ENCODE measurements around the gene CENPF.
"Not testable (repeated sequence)": the region's sequence is repeated elsewhere in the genome, so short reads cannot be mapped to it uniquely, and the experiment has no call there.

The CENPF gene

DNA sequence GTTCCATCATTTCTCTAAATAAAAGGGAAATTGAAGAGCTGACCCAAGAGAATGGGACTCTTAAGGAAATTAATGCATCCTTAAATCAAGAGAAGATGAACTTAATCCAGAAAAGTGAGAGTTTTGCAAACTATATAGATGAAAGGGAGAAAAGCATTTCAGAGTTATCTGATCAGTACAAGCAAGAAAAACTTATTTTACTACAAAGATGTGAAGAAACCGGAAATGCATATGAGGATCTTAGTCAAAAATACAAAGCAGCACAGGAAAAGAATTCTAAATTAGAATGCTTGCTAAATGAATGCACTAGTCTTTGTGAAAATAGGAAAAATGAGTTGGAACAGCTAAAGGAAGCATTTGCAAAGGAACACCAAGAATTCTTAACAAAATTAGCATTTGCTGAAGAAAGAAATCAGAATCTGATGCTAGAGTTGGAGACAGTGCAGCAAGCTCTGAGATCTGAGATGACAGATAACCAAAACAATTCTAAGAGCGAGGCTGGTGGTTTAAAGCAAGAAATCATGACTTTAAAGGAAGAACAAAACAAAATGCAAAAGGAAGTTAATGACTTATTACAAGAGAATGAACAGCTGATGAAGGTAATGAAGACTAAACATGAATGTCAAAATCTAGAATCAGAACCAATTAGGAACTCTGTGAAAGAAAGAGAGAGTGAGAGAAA lies 38.4 kb downstream of the CENPF start:
- no peak overlapping the region for H3K4me3 ChIP-seq (ENCODE audit: low read length)
- DNase-seq (ENCODE audit: low read depth, low spot score): no peak

GRCh38 chr1:214643030-214643429 lies 40.0 kb downstream of the CENPF start:
- H3K4me3 ChIP-seq (ENCODE audit: low read length): no peak overlapping the region
- no peak for DNase-seq (ENCODE audit: low read depth, low spot score)

- no peak overlapping the region for H3K4me3 ChIP-seq (ENCODE audit: low read length)
- DNase-seq (ENCODE audit: low read depth, low spot score): no peak
Measured at GRCh38 chr1:214645712-214646111, 42.7 kb downstream of the CENPF start.

DNA sequence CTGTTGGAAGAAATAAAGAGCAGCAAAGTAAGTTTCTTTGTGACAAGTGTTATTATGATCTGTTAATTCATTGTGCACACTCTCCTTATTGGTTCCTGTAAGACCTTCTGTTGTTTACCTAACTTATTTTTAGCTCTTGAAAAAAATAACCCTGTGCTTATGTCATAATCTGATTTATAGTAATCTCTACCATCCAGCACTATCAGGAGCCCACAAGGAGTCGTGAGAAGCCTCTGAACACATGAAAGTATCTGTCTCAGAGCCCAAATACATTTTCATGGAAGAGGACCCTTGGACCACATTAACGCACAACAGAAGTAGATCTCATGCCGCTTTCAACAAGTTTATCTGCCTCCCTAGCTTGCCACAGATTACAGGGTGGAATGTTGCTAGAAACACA lies 45.8 kb downstream of the CENPF start:
- no peak overlapping the region for H3K4me3 ChIP-seq (ENCODE audit: low read length)
- DNase-seq (ENCODE audit: low read depth, low spot score): no peak

DNA sequence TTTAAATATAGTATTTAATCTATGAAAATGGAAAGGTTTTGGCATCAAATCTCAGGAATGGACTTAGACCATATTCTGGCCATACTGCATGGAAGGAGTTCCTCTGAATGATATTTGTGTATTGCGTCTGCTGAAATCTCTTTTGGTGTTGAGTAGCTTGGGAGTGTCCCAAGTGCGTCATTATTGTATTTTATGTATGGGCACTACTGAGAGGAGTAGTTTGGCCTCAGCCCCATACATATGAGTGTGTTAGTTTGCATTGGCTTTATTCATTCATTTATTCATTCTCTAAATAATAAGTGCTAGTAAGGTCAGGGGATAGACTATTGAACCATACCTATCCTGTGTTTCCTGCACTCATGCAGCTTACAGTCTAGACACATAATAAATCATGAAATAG lies 46.6 kb downstream of the CENPF start:
- DNase-seq (ENCODE audit: low read depth, low spot score): no peak
- H3K4me3 ChIP-seq (ENCODE audit: low read length): no peak overlapping the region

DNA sequence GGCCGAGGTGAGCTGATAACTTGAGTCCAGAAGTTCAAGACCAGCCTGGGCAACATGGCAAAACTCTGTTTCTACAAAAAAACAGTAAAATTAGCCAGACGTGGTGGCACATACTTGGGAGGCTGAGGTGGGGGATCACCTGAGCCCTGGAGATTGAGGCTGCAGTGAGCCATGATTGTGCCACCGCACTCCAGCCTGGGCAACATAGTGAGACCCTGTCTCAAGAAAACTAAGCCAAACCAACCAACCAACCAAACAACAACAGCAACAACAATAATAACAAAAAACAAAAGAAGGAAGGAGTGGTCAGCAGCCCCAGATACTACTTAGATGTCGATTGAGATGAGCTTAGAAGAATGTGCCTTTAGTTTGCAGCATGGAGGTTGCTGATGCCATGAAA lies 47.7 kb downstream of the CENPF start:
- no peak for DNase-seq (ENCODE audit: low read depth, low spot score)
- H3K4me3 ChIP-seq (ENCODE audit: low read length): no peak overlapping the region

DNA sequence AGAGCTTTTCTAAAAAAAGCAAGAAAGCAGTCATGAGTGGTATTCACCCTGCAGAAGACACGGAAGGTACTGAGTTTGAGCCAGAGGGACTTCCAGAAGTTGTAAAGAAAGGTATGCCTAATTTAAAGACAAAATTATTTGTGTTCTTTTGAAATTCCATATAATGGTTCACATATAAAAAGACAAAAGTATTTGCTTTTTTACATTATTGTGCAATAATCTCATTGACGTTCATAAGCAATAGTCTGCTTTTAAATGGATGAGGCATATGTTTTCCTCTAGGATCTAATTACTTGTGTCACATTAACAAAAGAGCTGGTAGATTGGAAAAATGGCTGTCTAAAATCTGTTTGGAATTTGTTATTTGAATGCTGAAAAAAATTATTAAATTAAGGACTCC lies 54.3 kb downstream of the CENPF start:
- H3K4me3 ChIP-seq (ENCODE audit: low read length): no peak overlapping the region
- no peak for DNase-seq (ENCODE audit: low read depth, low spot score)

DNA sequence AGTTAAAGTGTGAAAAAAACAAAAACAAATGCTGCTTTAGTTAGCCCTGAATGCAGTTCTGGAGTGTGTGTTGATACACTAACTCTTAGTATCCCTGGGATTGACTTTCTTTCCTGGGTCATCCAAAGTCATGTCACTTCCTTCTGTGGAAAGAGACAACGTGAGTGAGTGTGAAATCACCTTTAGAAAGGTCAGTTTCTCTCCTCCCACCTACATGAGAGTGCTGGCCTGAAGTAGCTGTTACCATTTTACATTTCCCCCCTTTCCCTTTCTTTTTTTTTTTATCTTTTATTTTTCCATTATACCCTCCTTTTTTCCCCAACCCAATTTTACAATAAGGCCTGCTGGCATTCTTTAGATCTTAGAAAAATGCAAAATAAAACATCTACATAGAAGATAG lies 55.2 kb downstream of the CENPF start:
- no peak overlapping the region for H3K4me3 ChIP-seq (ENCODE audit: low read length)
- no peak for DNase-seq (ENCODE audit: low read depth, low spot score)

DNA sequence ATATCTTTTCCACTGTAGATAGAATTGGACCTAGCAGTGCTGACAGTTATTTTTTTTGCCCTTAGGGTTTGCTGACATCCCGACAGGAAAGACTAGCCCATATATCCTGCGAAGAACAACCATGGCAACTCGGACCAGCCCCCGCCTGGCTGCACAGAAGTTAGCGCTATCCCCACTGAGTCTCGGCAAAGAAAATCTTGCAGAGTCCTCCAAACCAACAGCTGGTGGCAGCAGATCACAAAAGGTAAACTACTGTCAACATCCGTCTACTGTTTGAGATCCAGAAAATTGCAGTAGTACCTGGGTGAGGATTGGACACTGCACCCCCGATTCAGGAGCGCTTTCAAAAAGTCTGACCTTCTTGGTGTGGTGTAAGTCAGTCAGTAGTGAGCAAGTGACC lies 55.8 kb downstream of the CENPF start:
- DNase-seq (ENCODE audit: low read depth, low spot score): no peak
- H3K4me3 ChIP-seq (ENCODE audit: low read length): no peak overlapping the region

DNA sequence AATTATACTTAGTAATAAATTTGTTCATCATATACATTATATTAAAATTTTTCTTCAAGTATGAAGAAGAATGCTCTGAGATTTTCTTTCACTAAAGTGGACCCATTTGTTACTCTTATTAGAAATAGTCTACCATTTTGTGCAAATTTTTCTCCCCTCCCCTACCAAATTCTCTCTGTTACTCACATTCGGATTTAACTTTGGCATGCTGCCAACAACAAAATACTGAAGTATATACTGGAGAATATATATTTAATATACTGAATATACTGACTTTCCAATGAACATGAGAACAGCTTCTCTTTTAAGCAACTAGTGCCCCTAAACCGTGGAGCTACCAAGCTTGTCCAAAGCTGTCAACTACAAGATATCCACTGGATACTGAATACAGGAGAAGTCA lies 57.2 kb downstream of the CENPF start:
- H3K4me3 ChIP-seq (ENCODE audit: low read length): no peak overlapping the region
- no peak for DNase-seq (ENCODE audit: low read depth, low spot score)

DNA sequence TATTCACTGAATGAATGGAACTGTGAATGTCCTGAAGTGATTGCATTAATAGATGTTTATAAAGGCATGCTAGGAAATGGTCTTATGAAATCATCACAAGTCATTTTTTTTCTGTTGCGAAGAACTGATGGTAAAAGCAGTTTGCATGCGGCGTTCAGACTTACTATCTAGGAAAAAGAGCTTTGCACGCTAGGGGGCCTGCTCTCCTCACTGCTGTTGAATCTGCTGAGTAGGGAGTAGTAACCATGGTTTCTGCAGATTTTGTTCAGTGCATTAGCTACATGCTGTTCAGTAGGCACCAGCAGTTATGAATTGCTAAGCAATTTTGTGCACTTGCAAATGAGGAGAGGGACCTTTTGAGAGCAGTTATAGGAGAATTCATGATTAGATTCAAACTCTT lies 57.9 kb downstream of the CENPF start:
- no peak overlapping the region for H3K4me3 ChIP-seq (ENCODE audit: low read length)
- no peak for DNase-seq (ENCODE audit: low read depth, low spot score)

GRCh38 chr1:214662223-214662785 lies 59.3 kb downstream of the CENPF start:
- no peak overlapping the region for H3K4me3 ChIP-seq (ENCODE audit: low read length)
- no peak for DNase-seq (ENCODE audit: low read depth, low spot score)

DNA sequence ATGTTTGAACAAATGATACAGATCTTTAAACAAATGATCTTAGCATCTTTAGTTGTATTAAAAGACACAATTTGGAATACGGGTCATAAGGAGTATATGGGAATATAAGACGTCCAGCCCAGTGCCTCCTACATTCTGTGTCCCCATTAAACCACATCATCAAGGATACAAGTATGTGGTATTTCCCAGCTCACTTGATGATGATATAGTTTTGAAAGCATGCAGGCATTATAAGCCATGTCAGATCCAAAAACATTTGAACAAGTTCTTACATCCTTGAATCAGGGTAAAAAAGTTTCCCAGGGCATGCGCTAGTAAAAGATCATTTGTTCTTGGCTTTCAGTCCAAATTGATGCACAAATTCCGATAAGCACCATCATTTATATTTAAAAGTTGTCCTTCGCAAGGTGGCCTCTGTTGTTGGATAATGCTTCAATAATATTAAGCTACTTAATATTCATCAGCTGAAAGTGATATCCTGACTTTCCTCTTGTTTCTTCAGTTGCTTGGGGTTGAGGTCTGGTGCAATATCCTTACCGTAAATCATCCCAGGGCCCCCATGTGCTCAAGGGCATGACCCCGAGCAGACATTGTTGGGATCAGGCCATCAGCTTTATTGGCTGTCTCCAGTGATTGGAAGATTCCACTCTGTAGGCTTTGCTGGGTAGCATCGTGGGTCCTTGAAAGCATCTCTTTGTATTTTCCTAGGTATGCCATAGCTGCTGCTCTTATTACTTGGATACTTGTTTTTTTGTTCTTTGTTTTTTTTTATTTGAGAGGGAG lies 61.8 kb downstream of the CENPF start:
- DNase-seq (ENCODE audit: low read depth, low spot score): no peak
- H3K4me3 ChIP-seq (ENCODE audit: low read length): no peak overlapping the region

DNA sequence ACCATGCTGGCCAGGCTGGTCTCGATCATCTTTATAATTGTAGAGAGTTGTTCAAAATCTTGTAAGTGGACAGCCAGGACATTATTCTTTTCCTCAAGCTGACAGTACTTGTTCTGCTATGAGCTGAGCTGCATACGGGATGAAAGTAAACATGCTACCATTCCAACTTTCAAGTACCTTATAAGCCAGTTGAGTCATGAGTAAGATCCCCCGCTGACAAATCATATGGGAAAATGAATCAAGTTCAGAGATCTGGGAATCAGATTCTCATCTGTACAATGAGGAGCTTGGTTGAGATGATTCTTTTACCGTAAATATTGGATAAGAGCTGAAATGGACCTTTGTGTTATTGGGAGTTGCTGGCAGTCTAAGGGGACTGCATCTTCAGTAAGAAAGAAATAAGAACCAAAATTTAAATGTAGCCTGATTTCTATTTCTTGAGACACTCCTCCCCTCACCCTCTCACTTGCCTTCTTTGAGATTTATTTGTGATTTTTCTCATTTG lies 62.7 kb downstream of the CENPF start:
- no peak overlapping the region for H3K4me3 ChIP-seq (ENCODE audit: low read length)
- no peak for DNase-seq (ENCODE audit: low read depth, low spot score)

DNA sequence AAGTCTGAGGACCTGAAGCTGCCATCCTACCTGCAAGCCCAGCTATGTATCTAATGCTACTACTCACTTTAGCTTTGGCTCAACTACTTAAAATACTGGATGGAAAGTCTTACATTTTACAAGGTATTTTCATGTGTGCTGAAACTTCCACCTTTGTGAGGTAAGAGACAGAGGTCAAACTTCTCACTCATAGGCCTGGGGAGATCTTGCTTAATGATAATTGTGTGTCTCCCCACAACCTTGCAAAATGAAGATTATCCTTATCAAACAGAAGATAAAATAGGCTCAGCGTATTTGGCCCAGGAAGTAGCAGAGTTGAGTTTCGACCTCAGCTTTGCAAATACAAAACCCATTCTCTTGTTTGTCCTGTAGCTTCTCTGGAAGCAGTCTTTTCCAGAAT lies 63.7 kb downstream of the CENPF start:
- H3K4me3 ChIP-seq (ENCODE audit: low read length): no peak overlapping the region
- no peak for DNase-seq (ENCODE audit: low read depth, low spot score)

DNA sequence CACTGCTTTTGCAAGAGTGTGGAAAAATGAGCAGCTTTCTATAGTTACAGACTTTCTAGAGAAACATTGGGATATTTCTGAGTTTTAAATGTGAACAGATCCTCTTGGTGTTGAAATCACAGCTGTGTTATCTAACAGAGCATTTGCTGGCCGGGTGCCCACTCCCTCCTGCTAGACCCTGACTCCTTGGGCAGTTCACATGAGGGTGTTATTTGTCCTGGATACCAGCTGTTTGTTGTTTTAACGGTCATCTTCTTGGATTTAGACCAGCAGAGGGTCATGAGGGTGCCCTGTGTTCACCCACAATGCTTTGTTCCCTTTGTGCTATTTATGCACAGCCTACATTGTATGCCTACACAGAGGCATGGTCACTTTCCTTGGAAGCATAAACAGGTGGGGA lies 67.1 kb downstream of the CENPF start:
- H3K4me3 ChIP-seq (ENCODE audit: low read length): no peak overlapping the region
- no peak for DNase-seq (ENCODE audit: low read depth, low spot score)

DNA sequence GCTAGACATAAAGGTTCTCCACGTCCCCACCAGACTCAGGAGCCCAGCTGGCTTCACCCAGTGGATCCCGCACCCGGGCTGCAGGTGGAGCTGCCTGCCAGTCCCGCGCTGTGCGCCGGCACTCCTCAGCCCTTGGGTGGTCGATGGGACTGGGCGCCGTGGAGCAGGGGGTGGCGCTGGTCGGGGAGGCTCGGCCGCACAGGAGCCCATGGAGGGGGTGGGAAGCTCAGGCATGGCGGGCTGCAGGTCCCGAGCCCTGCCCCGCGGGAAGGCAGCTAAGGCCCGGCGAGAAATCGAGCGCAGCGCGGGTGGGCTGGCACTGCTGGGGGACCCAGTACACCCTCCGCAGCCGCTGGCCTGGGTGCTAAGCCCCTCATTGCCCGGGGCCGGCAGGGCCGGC lies 70.0 kb downstream of the CENPF start:
- H3K4me3 ChIP-seq (ENCODE audit: low read length); DNase-seq (ENCODE audit: low read depth, low spot score): not testable (repeated sequence)

GRCh38 chr1:214673576-214673975 lies 70.6 kb downstream of the CENPF start:
- DNase-seq (ENCODE audit: low read depth, low spot score): no peak
- no peak overlapping the region for H3K4me3 ChIP-seq (ENCODE audit: low read length)

DNA sequence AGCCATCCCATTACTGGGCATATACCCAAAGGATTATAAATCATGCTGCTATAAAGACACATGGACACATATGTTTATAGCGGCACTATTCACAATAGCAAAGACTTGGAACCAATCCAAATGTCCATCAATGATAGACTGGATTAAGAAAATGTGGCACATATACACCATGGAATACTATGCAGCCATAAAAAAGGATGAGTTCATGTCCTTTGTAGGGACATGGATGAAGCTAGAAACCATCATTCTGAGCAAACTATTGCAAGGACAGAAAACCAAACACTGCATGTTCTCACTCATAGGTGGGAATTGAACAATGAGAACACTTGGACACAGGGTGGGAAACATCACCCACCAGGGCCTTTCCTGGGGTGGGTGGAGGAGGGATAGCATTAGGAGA lies 72.5 kb downstream of the CENPF start:
- H3K4me3 ChIP-seq (ENCODE audit: low read length); DNase-seq (ENCODE audit: low read depth, low spot score): not testable (repeated sequence)

GRCh38 chr1:214676747-214677146 lies 73.8 kb downstream of the CENPF start:
- DNase-seq (ENCODE audit: low read depth, low spot score): no peak
- H3K4me3 ChIP-seq (ENCODE audit: low read length): no peak overlapping the region
